SK-N-SH treated with all-trans-retinoic acid at 6 μM for 48 hours (cell line): ENCODE measurements around the gene PCBP3.

Experiments
- RARB ChIP-seq: fragments of 250-450 bp; sonication (Bioruptor Pico); IDR thresholded peaks from 2 replicates; pipeline ENCODE4 v1.8.0; 2021; ENCODE audit warnings: mild to moderate bottlenecking, moderate library complexity
- ZFP30 ChIP-seq: fragments of 450-650 bp; formaldehyde crosslinking; IDR thresholded peaks from 2 replicates; pipeline ENCODE4 v1.5.0; 2022; ENCODE audit warnings: mild to moderate bottlenecking, moderate library complexity

- TF ChIP-seq ZFP30: no peak
- no peak for TF ChIP-seq RARB (CRISPR knock-in tag)
Measured at GRCh38 chr21:45860493-45861155, 217.1 kb downstream of the PCBP3 start.
